HepG2 (cell line): ENCODE data around the gene ETS2. TPM values are rescaled to one million over a fixed set of nuclear protein-coding genes. Genes with fewer than 3 reads are reported as not detected.

Experiments
- HOXA3 ChIP-seq: sonication (generic); formaldehyde crosslinking; IDR thresholded peaks from 2 replicates; pipeline ENCODE4 v1.5.0; 2020; ENCODE audit warnings: missing genetic modification reagents
- KMT2B ChIP-seq: IDR thresholded peaks from 2 replicates; pipeline ENCODE4 v1.6.1; 2016; ENCODE audit warnings: missing genetic modification reagents, missing compliant biosample characterization
- MIER2 ChIP-seq: IDR thresholded peaks from 2 replicates; pipeline ENCODE4 v1.6.1; 2016; ENCODE audit warnings: missing biosample characterization, missing genetic modification reagents
- NKX3-1 ChIP-seq: sonication (generic); formaldehyde crosslinking; IDR thresholded peaks from 2 replicates; pipeline ENCODE4 v1.5.0; 2020; ENCODE audit warnings: missing genetic modification reagents
- PHF8 ChIP-seq: sonication (generic); formaldehyde crosslinking; IDR thresholded peaks from 2 replicates; pipeline ENCODE4 v1.5.0; 2020; ENCODE audit warnings: missing genetic modification reagents
- POLR2G ChIP-seq: fragments of 200-400 bp; formaldehyde crosslinking; IDR thresholded peaks from 2 replicates; pipeline ENCODE4 v1.6.1; 2018; ENCODE audit warnings: mild to moderate bottlenecking, low read depth, low read length, moderate library complexity
- RXRB ChIP-seq: IDR thresholded peaks from 2 replicates; pipeline ENCODE4 v1.6.1; 2016; ENCODE audit warnings: borderline replicate concordance, missing genetic modification reagents, missing compliant biosample characterization
- SALL2 ChIP-seq: sonication (generic); formaldehyde crosslinking; IDR thresholded peaks from 2 replicates; pipeline ENCODE4 v1.8.1; 2023; ENCODE audit warnings: mild to moderate bottlenecking, missing genetic modification reagents, inconsistent platforms
- SCMH1 ChIP-seq: sonication (generic); formaldehyde crosslinking; IDR thresholded peaks from 2 replicates; pipeline ENCODE4 v1.9.0; 2021; ENCODE audit warnings: missing genetic modification reagents, mild to moderate bottlenecking, borderline replicate concordance
- SMARCC2 ChIP-seq: fragments of 450-650 bp; IDR thresholded peaks from 2 replicates; pipeline ENCODE4 v1.6.1; 2017; ENCODE audit warnings: antibody characterized with exemption, mild to moderate bottlenecking
- ZFP1 ChIP-seq: IDR thresholded peaks from 2 replicates; pipeline ENCODE4 v1.6.1; 2016
- ZNF441 ChIP-seq: sonication (generic); formaldehyde crosslinking; IDR thresholded peaks from 2 replicates; pipeline ENCODE4 v1.7.0; 2021; ENCODE audit warnings: missing genetic modification reagents, borderline replicate concordance
- ZNF724P ChIP-seq: sonication (generic); formaldehyde crosslinking; IDR thresholded peaks from 2 replicates; pipeline ENCODE4 v1.8.0; 2022; ENCODE audit warnings: missing genetic modification reagents, borderline replicate concordance
- polyA plus RNA-seq, 8 experiments: library from polyadenylated mRNA; depleted of rRNA in 3 of 8; stranded (reverse) in 7 of 8; unstranded in 1 of 8; fragments of >200 nt; fragmentation: Illumina TruSeq in 4 of 8; extraction: Trizol in 4 of 8; gene quantifications; 2 replicates each; pipeline versions ENCODE4 v1.2.1 to v1.2.3, GENCODE V29; 2011 to 2016; ENCODE audit warnings: low read depth in 4 of 8, missing spikeins in 1 of 8, mixed read lengths in 1 of 8; ENCODE audit not compliant: insufficient read depth in 1 of 8
- total RNA-seq, 5 experiments: library from RNA; depleted of rRNA; stranded (reverse); fragments of >200 nt; fragmentation: Illumina TruSeq; extraction: Trizol; gene quantifications; 2 replicates each; pipeline ENCODE4 v1.2.3, GENCODE V29; 2016; ENCODE audit warnings: low read depth in 1 of 5
- TF ChIP-seq, protein P1 (sequence below): sonication (generic); formaldehyde crosslinking; IDR thresholded peaks from 2 replicates; pipeline ENCODE4 v1.5.0; 2020; ENCODE audit warnings: missing genetic modification reagents
- TF ChIP-seq, protein P2 (sequence below): sonication (generic); formaldehyde crosslinking; IDR thresholded peaks from 2 replicates; pipeline ENCODE4 v1.5.1; 2020; ENCODE audit warnings: mild to moderate bottlenecking, moderate library complexity, missing genetic modification reagents
- TF ChIP-seq, protein P3 (sequence below), 2 experiments: sonication (generic) in 1 of 2; formaldehyde crosslinking in 1 of 2; IDR thresholded peaks; 2 replicates each; pipeline versions ENCODE4 v1.5.1 to v1.6.1; 2011 to 2020; ENCODE audit warnings: borderline replicate concordance in 1 of 2, low read depth in 1 of 2, low read length in 1 of 2, mild to moderate bottlenecking in 1 of 2, missing genetic modification reagents in 1 of 2, moderate library complexity in 1 of 2
- TF ChIP-seq, protein P4 (sequence below): sonication (generic); formaldehyde crosslinking; IDR thresholded peaks from 2 replicates; pipeline ENCODE4 v1.4.0; 2020; ENCODE audit warnings: missing genetic modification reagents
- TF ChIP-seq, protein P5 (sequence below): sonication (generic); formaldehyde crosslinking; IDR thresholded peaks from 2 replicates; pipeline ENCODE4 v1.5.1; 2020; ENCODE audit warnings: missing genetic modification reagents, mild to moderate bottlenecking, borderline replicate concordance

The ETS2 gene
- total and polyA plus RNA-seq, 2 of the 13 experiments (the other 11 are each of a cell fraction or from before 2014, with no cell fraction given), result 24.6 to 64.4 TPM

DNA sequence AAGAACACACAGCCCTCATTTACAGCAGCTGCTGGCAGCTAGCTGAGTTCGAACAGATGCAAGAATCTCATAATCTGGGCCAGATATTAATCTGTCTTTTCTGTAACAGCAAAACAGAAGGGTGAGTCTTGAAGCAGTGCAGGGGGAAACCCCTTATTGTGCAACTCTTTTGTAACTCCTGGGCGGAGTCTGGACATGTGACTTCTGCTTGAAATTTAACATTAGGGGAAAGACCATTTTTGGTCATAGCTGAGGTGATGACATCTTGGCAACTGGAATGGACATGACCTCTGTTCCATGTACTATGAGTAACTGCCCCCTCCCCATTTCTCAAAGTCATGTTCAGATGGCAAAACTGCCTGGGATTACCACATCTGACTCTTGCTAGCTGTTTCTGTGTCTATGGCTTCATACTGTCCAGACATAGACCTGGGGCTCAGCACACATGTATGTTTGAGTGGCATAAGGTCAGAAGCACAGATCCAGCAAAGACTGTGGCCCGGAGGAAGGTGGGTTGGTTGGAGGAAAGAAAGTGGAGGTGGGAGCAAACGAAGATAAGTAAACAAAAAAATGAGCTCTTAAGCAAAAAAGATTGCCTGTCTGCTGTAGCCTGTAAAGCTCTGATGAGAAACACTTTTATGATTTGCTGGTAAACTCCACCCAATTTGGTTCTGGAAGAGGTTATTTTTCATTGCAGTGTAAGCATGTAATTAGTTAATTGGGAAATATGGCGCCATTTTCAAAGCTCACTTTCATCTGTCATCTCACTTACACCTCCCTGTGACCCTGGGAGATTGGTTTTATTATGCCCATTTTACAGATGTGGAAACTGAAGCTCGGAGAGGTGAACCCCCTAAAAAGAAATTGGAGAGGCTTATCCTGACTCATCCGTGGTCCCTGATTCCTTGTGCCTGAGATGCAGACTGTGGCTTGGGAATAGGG lies 26.1 kb downstream of the ETS2 start (continued):
- TF ChIP-seq SALL2 (peak; percentile 38; the same call in 1 of the 2 replicates), NKX3-1 (no peak), HOXA3 (peak; percentile 70; the same call in 1 of the 2 replicates), ZNF724P (CRISPR knock-in tag) (no peak), ZNF441 (CRISPR knock-in tag) (0 out of 2 replicates have a peak, but pooled peaks have one; percentile 26), POLR2G (no peak), SCMH1 (CRISPR knock-in tag) (no peak), SMARCC2 (no peak), PHF8 (peak; percentile 20; the same call in 1 of the 2 replicates), KMT2B (no peak), MIER2 (CRISPR knock-in tag) (peak; percentile 58; the same call in 1 of the 2 replicates), ZFP1 (peak; percentile 73; the same call in 1 of the 2 replicates), RXRB (CRISPR knock-in tag) (peak; percentile 89)
- TF ChIP-seq, protein P1, sequence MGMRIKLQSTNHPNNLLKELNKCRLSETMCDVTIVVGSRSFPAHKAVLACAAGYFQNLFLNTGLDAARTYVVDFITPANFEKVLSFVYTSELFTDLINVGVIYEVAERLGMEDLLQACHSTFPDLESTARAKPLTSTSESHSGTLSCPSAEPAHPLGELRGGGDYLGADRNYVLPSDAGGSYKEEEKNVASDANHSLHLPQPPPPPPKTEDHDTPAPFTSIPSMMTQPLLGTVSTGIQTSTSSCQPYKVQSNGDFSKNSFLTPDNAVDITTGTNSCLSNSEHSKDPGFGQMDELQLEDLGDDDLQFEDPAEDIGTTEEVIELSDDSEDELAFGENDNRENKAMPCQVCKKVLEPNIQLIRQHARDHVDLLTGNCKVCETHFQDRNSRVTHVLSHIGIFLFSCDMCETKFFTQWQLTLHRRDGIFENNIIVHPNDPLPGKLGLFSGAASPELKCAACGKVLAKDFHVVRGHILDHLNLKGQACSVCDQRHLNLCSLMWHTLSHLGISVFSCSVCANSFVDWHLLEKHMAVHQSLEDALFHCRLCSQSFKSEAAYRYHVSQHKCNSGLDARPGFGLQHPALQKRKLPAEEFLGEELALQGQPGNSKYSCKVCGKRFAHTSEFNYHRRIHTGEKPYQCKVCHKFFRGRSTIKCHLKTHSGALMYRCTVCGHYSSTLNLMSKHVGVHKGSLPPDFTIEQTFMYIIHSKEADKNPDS (CRISPR knock-in tag), result no peak
- TF ChIP-seq, protein P2, sequence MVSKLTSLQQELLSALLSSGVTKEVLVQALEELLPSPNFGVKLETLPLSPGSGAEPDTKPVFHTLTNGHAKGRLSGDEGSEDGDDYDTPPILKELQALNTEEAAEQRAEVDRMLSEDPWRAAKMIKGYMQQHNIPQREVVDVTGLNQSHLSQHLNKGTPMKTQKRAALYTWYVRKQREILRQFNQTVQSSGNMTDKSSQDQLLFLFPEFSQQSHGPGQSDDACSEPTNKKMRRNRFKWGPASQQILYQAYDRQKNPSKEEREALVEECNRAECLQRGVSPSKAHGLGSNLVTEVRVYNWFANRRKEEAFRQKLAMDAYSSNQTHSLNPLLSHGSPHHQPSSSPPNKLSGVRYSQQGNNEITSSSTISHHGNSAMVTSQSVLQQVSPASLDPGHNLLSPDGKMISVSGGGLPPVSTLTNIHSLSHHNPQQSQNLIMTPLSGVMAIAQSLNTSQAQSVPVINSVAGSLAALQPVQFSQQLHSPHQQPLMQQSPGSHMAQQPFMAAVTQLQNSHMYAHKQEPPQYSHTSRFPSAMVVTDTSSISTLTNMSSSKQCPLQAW (CRISPR knock-in tag), result peak; percentile 74
- TF ChIP-seq, protein P3, sequence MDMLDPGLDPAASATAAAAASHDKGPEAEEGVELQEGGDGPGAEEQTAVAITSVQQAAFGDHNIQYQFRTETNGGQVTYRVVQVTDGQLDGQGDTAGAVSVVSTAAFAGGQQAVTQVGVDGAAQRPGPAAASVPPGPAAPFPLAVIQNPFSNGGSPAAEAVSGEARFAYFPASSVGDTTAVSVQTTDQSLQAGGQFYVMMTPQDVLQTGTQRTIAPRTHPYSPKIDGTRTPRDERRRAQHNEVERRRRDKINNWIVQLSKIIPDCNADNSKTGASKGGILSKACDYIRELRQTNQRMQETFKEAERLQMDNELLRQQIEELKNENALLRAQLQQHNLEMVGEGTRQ (IDR thresholded peaks at IDR 0.05; ENCODE audit: low read depth, low read length), result peak; percentile 75
- TF ChIP-seq, protein P3 (CRISPR knock-in tag; IDR thresholded peaks at IDR 0.05; ENCODE audit: borderline replicate concordance), result peak; percentile 98
- TF ChIP-seq, protein P4, sequence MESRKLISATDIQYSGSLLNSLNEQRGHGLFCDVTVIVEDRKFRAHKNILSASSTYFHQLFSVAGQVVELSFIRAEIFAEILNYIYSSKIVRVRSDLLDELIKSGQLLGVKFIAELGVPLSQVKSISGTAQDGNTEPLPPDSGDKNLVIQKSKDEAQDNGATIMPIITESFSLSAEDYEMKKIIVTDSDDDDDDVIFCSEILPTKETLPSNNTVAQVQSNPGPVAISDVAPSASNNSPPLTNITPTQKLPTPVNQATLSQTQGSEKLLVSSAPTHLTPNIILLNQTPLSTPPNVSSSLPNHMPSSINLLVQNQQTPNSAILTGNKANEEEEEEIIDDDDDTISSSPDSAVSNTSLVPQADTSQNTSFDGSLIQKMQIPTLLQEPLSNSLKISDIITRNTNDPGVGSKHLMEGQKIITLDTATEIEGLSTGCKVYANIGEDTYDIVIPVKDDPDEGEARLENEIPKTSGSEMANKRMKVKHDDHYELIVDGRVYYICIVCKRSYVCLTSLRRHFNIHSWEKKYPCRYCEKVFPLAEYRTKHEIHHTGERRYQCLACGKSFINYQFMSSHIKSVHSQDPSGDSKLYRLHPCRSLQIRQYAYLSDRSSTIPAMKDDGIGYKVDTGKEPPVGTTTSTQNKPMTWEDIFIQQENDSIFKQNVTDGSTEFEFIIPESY, result peak; percentile 39; the same call in 1 of the 2 replicates
- TF ChIP-seq, protein P5, sequence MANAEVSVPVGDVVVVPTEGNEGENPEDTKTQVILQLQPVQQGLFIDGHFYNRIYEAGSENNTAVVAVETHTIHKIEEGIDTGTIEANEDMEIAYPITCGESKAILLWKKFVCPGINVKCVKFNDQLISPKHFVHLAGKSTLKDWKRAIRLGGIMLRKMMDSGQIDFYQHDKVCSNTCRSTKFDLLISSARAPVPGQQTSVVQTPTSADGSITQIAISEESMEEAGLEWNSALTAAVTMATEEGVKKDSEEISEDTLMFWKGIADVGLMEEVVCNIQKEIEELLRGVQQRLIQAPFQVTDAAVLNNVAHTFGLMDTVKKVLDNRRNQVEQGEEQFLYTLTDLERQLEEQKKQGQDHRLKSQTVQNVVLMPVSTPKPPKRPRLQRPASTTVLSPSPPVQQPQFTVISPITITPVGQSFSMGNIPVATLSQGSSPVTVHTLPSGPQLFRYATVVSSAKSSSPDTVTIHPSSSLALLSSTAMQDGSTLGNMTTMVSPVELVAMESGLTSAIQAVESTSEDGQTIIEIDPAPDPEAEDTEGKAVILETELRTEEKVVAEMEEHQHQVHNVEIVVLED (CRISPR knock-in tag), result peak; percentile 27; the same call in 1 of the 2 replicates
